ENCODE results near the gene PRPF40A. TPM values are rescaled to one million over a fixed set of nuclear protein-coding genes. Genes with fewer than 3 reads are reported as not detected.

Gene PRPF40A
- total and polyA plus RNA-seq, 2 of the 8 experiments (the other 6 are each of a cell fraction or from before 2014, with no cell fraction given), result 85.5 to 176 TPM

DNA sequence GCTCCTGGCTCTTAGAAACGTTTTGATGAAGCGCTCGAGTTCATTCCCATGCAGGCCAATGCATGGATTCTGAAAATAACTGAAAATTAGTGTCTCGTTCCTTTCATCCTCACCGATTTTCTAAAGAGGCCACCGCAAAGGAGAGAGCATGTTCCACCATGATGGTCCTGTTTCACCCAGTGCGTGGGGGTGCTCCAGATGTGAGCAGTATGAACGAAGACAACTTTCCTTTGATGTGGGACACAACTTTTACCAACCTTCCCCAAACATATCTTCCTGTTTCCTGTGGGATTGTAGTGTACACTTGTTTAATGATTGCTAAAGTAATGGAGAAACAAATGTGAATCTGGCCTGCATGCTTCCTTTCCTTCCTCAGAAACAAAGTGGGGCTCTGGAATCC, 114.5 kb downstream of the PRPF40A start (continued):
- no peak for TF ChIP-seq TAF1 (IDR thresholded peaks at IDR 0.05; ENCODE audit: low read depth, low read length)
- TF ChIP-seq SP4 (IDR thresholded peaks at IDR 0.05; ENCODE audit: low read length), result no peak
- TF ChIP-seq ASH2L (IDR thresholded peaks at IDR 0.05; ENCODE audit: low read length), result no peak
- TF ChIP-seq CBX5 (IDR thresholded peaks at IDR 0.05; ENCODE audit: low read depth, low read length), result no peak
- no peak for TF ChIP-seq TEAD4 (IDR thresholded peaks at IDR 0.05; ENCODE audit: low read depth, low read length)
- no peak for TF ChIP-seq HDAC2 (IDR thresholded peaks at IDR 0.05; ENCODE audit: borderline replicate concordance in 1 of 2, low read depth in 2 of 2, low read length in 2 of 2)

Other genes with a start within 250 kb of the PRPF40A start
- 39.8 and 47.3 TPM in 2 replicates for gene ARL6IP6, start 1.2 kb upstream of the PRPF40A start, total RNA-seq (2021; fragmentation: NEBNext Ultra II Directional; extraction: Animal tissue kit (Norgen Biotek cat#: 25700))
- gene ARL6IP6, start 1.2 kb upstream of the PRPF40A start, polyA plus RNA-seq (2011; rRNA removed), result 84.4 and 92.9 TPM in 2 replicates

Data from H1 (cell line).